ENCODE measurements around the gene PCDHGA6.

Gene PCDHGA6

GRCh38 chr5:141389153-141390042 lies 15.7 kb downstream of the PCDHGA6 start:
- H4K91ac ChIP-seq (ENCODE audit: low read length), result no peak overlapping the region
- no peak overlapping the region for H3K18ac ChIP-seq (ENCODE audit: low read depth in 1 of 2, low read length in 2 of 2)
- H3K14ac ChIP-seq (ENCODE audit: low read length in 2 of 2), result no peak overlapping the region
- H3K79me1 ChIP-seq (replicated peaks; ENCODE audit: low read length, poor library complexity, severe bottlenecking), result peaks cover 22% of the 10 kb centered on the region
- no peak overlapping the region for H2BK12ac ChIP-seq (ENCODE audit: low read length in 2 of 2)
- H3K4me2 ChIP-seq (ENCODE audit: low read length, poor library complexity, severe bottlenecking), result no peak overlapping the region
- no peak overlapping the region for H2AK5ac ChIP-seq (ENCODE audit: low read length, severe bottlenecking)
- H3K4me3 ChIP-seq (ENCODE audit: insufficient read depth in 1 of 2, low read depth in 1 of 2, low read length in 2 of 2), result peak overlapping the region in 1 of 2 experiments; percentile 59
- 98% methylated on average over 77 of the region's 77 CpGs for WGBS
- no peak overlapping the region for H2AFZ ChIP-seq (ENCODE audit: low read depth, low read length)
- H3K9ac ChIP-seq (ENCODE audit: low read length), result no peak overlapping the region
- peaks cover 0 to 27% of the 10 kb centered on the region in 2 experiments for H3K36me3 ChIP-seq (ENCODE audit: control insufficient read depth in 1 of 2, insufficient read depth in 2 of 2, low read depth in 1 of 2, low read length in 2 of 2)
- peaks cover 3% of the 10 kb centered on the region for H3K4me1 ChIP-seq (ENCODE audit: control insufficient read depth, insufficient read depth, low read depth, low read length)
- no peak for DNase-seq
- H2BK15ac ChIP-seq (ENCODE audit: low read depth, poor library complexity, severe bottlenecking), result no peak overlapping the region
- no peak overlapping the region for H2BK120ac ChIP-seq (ENCODE audit: low read depth, low read length)
- peaks cover 61% of the 10 kb centered on the region for H3K9me3 ChIP-seq (ENCODE audit: control insufficient read depth, low read length)
- H3K23ac ChIP-seq (ENCODE audit: low read length in 2 of 2), result no peak overlapping the region
- no peak overlapping the region for H3K27ac ChIP-seq (ENCODE audit: low read length, poor library complexity, severe bottlenecking)
- no peaks in the 10 kb centered on the region for H3K27me3 ChIP-seq (ENCODE audit: control insufficient read depth in 1 of 2, insufficient read depth in 1 of 2, low read length in 2 of 2)
- no peak overlapping the region for H4K8ac ChIP-seq (ENCODE audit: low read length)
- H2BK5ac ChIP-seq (ENCODE audit: low read depth, low read length, poor library complexity, severe bottlenecking), result no peak overlapping the region
- H3K4ac ChIP-seq (ENCODE audit: low read depth in 1 of 2, low read length in 2 of 2), result no peak overlapping the region

- no peak within 1 kb of the TSS for H3K27ac ChIP-seq (ENCODE audit: low read length, poor library complexity, severe bottlenecking)
- H3K4ac ChIP-seq (ENCODE audit: low read depth in 1 of 2, low read length in 2 of 2), result no peak within 1 kb of the TSS
- no peak within 1 kb of the TSS for H2BK5ac ChIP-seq (ENCODE audit: low read depth, low read length, poor library complexity, severe bottlenecking)
- WGBS, result 96% methylated on average over 37 of the region's 38 CpGs
- no peak within 1 kb of the TSS for H2BK12ac ChIP-seq (ENCODE audit: low read length in 2 of 2)
- no peaks in the 10 kb centered on the region for H3K27me3 ChIP-seq (ENCODE audit: control insufficient read depth in 1 of 2, insufficient read depth in 1 of 2, low read length in 2 of 2)
- no peak within 1 kb of the TSS for H3K9ac ChIP-seq (ENCODE audit: low read length)
- no peak within 1 kb of the TSS for H2BK15ac ChIP-seq (ENCODE audit: low read depth, poor library complexity, severe bottlenecking)
- H2AFZ ChIP-seq (ENCODE audit: low read depth, low read length), result no peak within 1 kb of the TSS
- H3K14ac ChIP-seq (ENCODE audit: low read length in 2 of 2), result no peak within 1 kb of the TSS
- H3K4me1 ChIP-seq (ENCODE audit: control insufficient read depth, insufficient read depth, low read depth, low read length), result peaks cover 3% of the 10 kb centered on the region
- DNase-seq, result no peak
- no peak within 1 kb of the TSS for H2BK120ac ChIP-seq (ENCODE audit: low read depth, low read length)
- H3K36me3 ChIP-seq (ENCODE audit: control insufficient read depth in 1 of 2, insufficient read depth in 2 of 2, low read depth in 1 of 2, low read length in 2 of 2), result peaks cover 0 to 32% of the 10 kb centered on the region in 2 experiments
- H4K8ac ChIP-seq (ENCODE audit: low read length), result no peak within 1 kb of the TSS
- H3K9me3 ChIP-seq (ENCODE audit: control insufficient read depth, low read length), result peaks cover 68% of the 10 kb centered on the region
- H4K91ac ChIP-seq (ENCODE audit: low read length), result no peak within 1 kb of the TSS
- H2AK5ac ChIP-seq (ENCODE audit: low read length, severe bottlenecking), result no peak within 1 kb of the TSS
- peak within 1 kb of the TSS; percentile 25 for H3K4me2 ChIP-seq (ENCODE audit: low read length, poor library complexity, severe bottlenecking)
- H3K79me1 ChIP-seq (replicated peaks; ENCODE audit: low read length, poor library complexity, severe bottlenecking), result peaks cover 25% of the 10 kb centered on the region
- peak within 1 kb of the TSS in 1 of 2 experiments; percentile 61 for H3K4me3 ChIP-seq (ENCODE audit: insufficient read depth in 1 of 2, low read depth in 1 of 2, low read length in 2 of 2)
- H3K18ac ChIP-seq (ENCODE audit: low read depth in 1 of 2, low read length in 2 of 2), result no peak within 1 kb of the TSS
- H3K23ac ChIP-seq (ENCODE audit: low read length in 2 of 2), result no peak within 1 kb of the TSS
These were observed 18.9 kb downstream of the PCDHGA6 start, which contains the start of gene PCDHGA8 for GRCh38 chr5:141392429-141393198. TSS of gene PCDHGA8 (plus strand) at chr5:141392633. CDS start at chr5:141392814, 181 bp downstream.

GRCh38 chr5:141393267-141393666 lies 19.6 kb downstream of the PCDHGA6 start:
- Histone ChIP-seq H4K91ac (ENCODE audit: low read length) (no peak overlapping the region), H3K14ac (ENCODE audit: low read length in 2 of 2) (no peak overlapping the region), H3K9ac (ENCODE audit: low read length) (no peak overlapping the region), H2BK5ac (ENCODE audit: low read depth, low read length, poor library complexity, severe bottlenecking) (no peak overlapping the region), H3K23ac (ENCODE audit: low read length in 2 of 2) (no peak overlapping the region), H3K4me3 (ENCODE audit: insufficient read depth in 1 of 2, low read depth in 1 of 2, low read length in 2 of 2) (peak overlapping the region in 1 of 2 experiments; percentile 61), H4K8ac (ENCODE audit: low read length) (no peak overlapping the region), H3K18ac (ENCODE audit: low read depth in 1 of 2, low read length in 2 of 2) (no peak overlapping the region), H2BK12ac (ENCODE audit: low read length in 2 of 2) (no peak overlapping the region), H3K36me3 (ENCODE audit: control insufficient read depth in 1 of 2, insufficient read depth in 2 of 2, low read depth in 1 of 2, low read length in 2 of 2) (peaks cover 0 to 32% of the 10 kb centered on the region in 2 experiments), H2BK120ac (ENCODE audit: low read depth, low read length) (no peak overlapping the region), H3K79me1 (replicated peaks; ENCODE audit: low read length, poor library complexity, severe bottlenecking) (peaks cover 24% of the 10 kb centered on the region), H3K27ac (ENCODE audit: low read length, poor library complexity, severe bottlenecking) (no peak overlapping the region), H2AK5ac (ENCODE audit: low read length, severe bottlenecking) (no peak overlapping the region), H3K4me2 (ENCODE audit: low read length, poor library complexity, severe bottlenecking) (no peak overlapping the region), H3K27me3 (ENCODE audit: control insufficient read depth in 1 of 2, insufficient read depth in 1 of 2, low read length in 2 of 2) (no peaks in the 10 kb centered on the region), H3K4me1 (ENCODE audit: control insufficient read depth, insufficient read depth, low read depth, low read length) (peaks cover 3% of the 10 kb centered on the region), H3K4ac (ENCODE audit: low read depth in 1 of 2, low read length in 2 of 2) (no peak overlapping the region), H2BK15ac (ENCODE audit: low read depth, poor library complexity, severe bottlenecking) (no peak overlapping the region), H2AFZ (ENCODE audit: low read depth, low read length) (no peak overlapping the region), H3K9me3 (ENCODE audit: control insufficient read depth, low read length) (peaks cover 68% of the 10 kb centered on the region)
- 96% methylated on average over 21 of the region's 21 CpGs for WGBS
- DNase-seq, result no peak

Measured in mesenchymal stem cell (in vitro differentiated cells and primary cell).